Measurements from ENCODE around the gene TASP1. TPM values are rescaled to one million over a fixed set of nuclear protein-coding genes. Genes with fewer than 3 reads are reported as not detected.

Gene TASP1
- polyA plus RNA-seq, 3 donors = 2.3 to 3.3 (median 2.6) TPM

GRCh38 chr20:13588049-13588448, 50.7 kb downstream of the TASP1 start:
- WGBS (ENCODE audit: insufficient coverage) = no CpG with 5 or more reads among the region's 2 CpGs
- H3K4me1 ChIP-seq (ENCODE audit: control insufficient read depth in 1 of 2, insufficient read depth in 2 of 2, low read length in 2 of 2) = no peaks in the 10 kb centered on the region
- H2AFZ ChIP-seq (ENCODE audit: insufficient read depth, low read depth, low read length, poor library complexity, severe bottlenecking) = no peak overlapping the region
- H3K27me3 ChIP-seq (ENCODE audit: control insufficient read depth in 2 of 2, insufficient read depth in 2 of 2, low read length in 2 of 2) = no peaks in the 10 kb centered on the region
- no peaks in the 10 kb centered on the region for H3K36me3 ChIP-seq (replicated peaks in 1 of 2; ENCODE audit: control insufficient read depth in 1 of 2, insufficient read depth in 2 of 2, low read length in 2 of 2)
- Mint-ChIP-seq H3K36me3 (peaks cover 11 to 18% of the 10 kb centered on the region in 2 donors), H3K9me3 (peaks cover 3 to 23% (median 20%) of the 10 kb centered on the region in 7 donors), H3K4me1 (peaks cover 5% of the 10 kb centered on the region), H3K27me3 (ENCODE audit: low read depth in 3 of 3) (no peaks in the 10 kb centered on the region), H3K27ac (no peak overlapping the region), H3K4me3 (no peak overlapping the region)
- no peak overlapping the region for H3K4me3 ChIP-seq (replicated peaks in 1 of 3; ENCODE audit: low read depth in 2 of 3, low read length in 3 of 3)
- no peaks in the 10 kb centered on the region for H4K20me1 ChIP-seq (ENCODE audit: insufficient read depth, low read length)
- no peak overlapping the region for H3K27ac ChIP-seq (ENCODE audit: low read depth in 1 of 2, low read length in 2 of 2)
- DNase-seq = no peak
- no peak overlapping the region for H3K4me2 ChIP-seq (replicated peaks; ENCODE audit: extremely low read depth, low read length, poor library complexity, severe bottlenecking)
- no peaks in the 10 kb centered on the region for H3K79me2 ChIP-seq (ENCODE audit: insufficient read depth, low read length)
- intact Hi-C loops (cut with micrococcal nuclease) = no loop called here
- H3K9ac ChIP-seq (ENCODE audit: insufficient read depth, low read length, poor library complexity, severe bottlenecking) = no peak overlapping the region
- H3K9me3 ChIP-seq (replicated peaks in 1 of 2; ENCODE audit: control insufficient read depth in 1 of 2, insufficient read depth in 1 of 2, low read length in 2 of 2) = peaks cover 0 to 8% of the 10 kb centered on the region in 2 donors
- TF ChIP-seq, protein P1, sequence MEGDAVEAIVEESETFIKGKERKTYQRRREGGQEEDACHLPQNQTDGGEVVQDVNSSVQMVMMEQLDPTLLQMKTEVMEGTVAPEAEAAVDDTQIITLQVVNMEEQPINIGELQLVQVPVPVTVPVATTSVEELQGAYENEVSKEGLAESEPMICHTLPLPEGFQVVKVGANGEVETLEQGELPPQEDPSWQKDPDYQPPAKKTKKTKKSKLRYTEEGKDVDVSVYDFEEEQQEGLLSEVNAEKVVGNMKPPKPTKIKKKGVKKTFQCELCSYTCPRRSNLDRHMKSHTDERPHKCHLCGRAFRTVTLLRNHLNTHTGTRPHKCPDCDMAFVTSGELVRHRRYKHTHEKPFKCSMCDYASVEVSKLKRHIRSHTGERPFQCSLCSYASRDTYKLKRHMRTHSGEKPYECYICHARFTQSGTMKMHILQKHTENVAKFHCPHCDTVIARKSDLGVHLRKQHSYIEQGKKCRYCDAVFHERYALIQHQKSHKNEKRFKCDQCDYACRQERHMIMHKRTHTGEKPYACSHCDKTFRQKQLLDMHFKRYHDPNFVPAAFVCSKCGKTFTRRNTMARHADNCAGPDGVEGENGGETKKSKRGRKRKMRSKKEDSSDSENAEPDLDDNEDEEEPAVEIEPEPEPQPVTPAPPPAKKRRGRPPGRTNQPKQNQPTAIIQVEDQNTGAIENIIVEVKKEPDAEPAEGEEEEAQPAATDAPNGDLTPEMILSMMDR (IDR thresholded peaks at IDR 0.05) = no peak

DNA sequence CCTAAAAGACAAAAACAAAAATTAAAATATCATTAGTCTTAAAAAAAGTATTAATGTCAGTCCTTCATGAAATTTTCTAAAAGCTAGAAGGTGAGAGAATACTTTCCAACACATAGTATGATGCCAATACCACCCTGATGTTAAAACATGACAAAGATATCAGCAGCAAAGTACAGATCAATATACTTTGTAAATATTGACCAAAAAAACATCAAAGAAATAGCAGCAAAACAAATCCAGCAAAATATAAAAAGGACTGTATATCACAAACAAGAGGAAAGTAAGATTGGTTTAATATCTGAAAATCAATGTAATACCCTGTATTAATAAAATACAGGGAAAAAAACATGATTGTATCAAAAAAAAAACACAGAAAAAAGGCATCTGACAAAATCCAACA, 51.4 kb downstream of the TASP1 start:
- TF ChIP-seq, protein P1 (IDR thresholded peaks at IDR 0.05) = no peak
- no peaks in the 10 kb centered on the region for H3K36me3 ChIP-seq (replicated peaks in 1 of 2; ENCODE audit: control insufficient read depth in 1 of 2, insufficient read depth in 2 of 2, low read length in 2 of 2)
- no peak overlapping the region for H3K27ac ChIP-seq (ENCODE audit: low read depth in 1 of 2, low read length in 2 of 2)
- no peaks in the 10 kb centered on the region for H3K79me2 ChIP-seq (ENCODE audit: insufficient read depth, low read length)
- H4K20me1 ChIP-seq (ENCODE audit: insufficient read depth, low read length) = no peaks in the 10 kb centered on the region
- no peaks in the 10 kb centered on the region for H3K27me3 Mint-ChIP-seq (ENCODE audit: low read depth in 3 of 3)
- H2AFZ ChIP-seq (ENCODE audit: insufficient read depth, low read depth, low read length, poor library complexity, severe bottlenecking) = no peak overlapping the region
- intact Hi-C loops (cut with micrococcal nuclease) = no loop called here
- H3K4me1 Mint-ChIP-seq = no peaks in the 10 kb centered on the region
- no peaks in the 10 kb centered on the region for H3K27me3 ChIP-seq (ENCODE audit: control insufficient read depth in 2 of 2, insufficient read depth in 2 of 2, low read length in 2 of 2)
- H3K9ac ChIP-seq (ENCODE audit: insufficient read depth, low read length, poor library complexity, severe bottlenecking) = no peak overlapping the region
- H3K4me2 ChIP-seq (replicated peaks; ENCODE audit: extremely low read depth, low read length, poor library complexity, severe bottlenecking) = no peak overlapping the region
- peaks cover 0 to 8% of the 10 kb centered on the region in 2 donors for H3K9me3 ChIP-seq (replicated peaks in 1 of 2; ENCODE audit: control insufficient read depth in 1 of 2, insufficient read depth in 1 of 2, low read length in 2 of 2)
- H3K4me1 ChIP-seq (ENCODE audit: control insufficient read depth in 1 of 2, insufficient read depth in 2 of 2, low read length in 2 of 2) = no peaks in the 10 kb centered on the region
- no peak overlapping the region for H3K4me3 ChIP-seq (replicated peaks in 1 of 3; ENCODE audit: low read depth in 2 of 3, low read length in 3 of 3)
- peaks cover 3 to 24% (median 20%) of the 10 kb centered on the region in 7 donors for H3K9me3 Mint-ChIP-seq
- peaks cover 11 to 18% of the 10 kb centered on the region in 2 donors for H3K36me3 Mint-ChIP-seq
- no peak for DNase-seq
- H3K27ac Mint-ChIP-seq = no peak overlapping the region
- no peak overlapping the region for H3K4me3 Mint-ChIP-seq
